Right lobe of liver (tissue), 4 donors: Measurements from ENCODE around the gene CLEC1B.

Source experiments
- POLR2A ChIP-seq: fragments of 450-650 bp; IDR thresholded peaks from one replicate; pipeline ENCODE4 v1.6.1; 2017; ENCODE audit warnings: antibody characterized with exemption, mild to moderate bottlenecking
- TF ChIP-seq, protein P1 (sequence below), 4 donors: fragments of 200-600 bp in 3 of 4; fragments of 450-650 bp in 1 of 4; IDR thresholded peaks; one replicate each; pipeline versions ENCODE4 v1.5.1 to v1.8.0; 2016 to 2022; ENCODE audit warnings: antibody characterized with exemption in 4 of 4, mild to moderate bottlenecking in 2 of 4
- donor health status: DM: no; HTN: no; CAD: no.
- donor health status: DM: no; HTN: no; CAD: no.
- donor health status: DM: no; HTN: yes; CAD: no.

DNA sequence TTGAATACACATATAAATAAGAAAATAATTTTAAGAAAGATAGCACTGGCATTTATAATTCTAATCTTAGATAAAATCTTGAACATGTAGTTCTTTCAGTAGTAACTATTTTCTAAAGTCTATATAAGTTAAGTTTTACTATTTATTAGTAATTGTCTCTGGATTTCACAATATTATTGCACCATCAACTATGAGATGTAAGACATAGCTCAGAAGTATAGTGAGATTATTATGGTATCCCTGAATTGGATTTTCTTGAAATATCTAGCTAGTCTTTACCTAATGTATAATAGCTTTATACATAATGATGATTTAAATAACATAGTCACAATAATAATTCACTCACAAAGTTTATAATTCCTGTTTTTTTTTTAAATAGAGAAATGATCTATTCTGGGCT is 21.0 kb downstream of the CLEC1B start:
- TF ChIP-seq, protein P1, sequence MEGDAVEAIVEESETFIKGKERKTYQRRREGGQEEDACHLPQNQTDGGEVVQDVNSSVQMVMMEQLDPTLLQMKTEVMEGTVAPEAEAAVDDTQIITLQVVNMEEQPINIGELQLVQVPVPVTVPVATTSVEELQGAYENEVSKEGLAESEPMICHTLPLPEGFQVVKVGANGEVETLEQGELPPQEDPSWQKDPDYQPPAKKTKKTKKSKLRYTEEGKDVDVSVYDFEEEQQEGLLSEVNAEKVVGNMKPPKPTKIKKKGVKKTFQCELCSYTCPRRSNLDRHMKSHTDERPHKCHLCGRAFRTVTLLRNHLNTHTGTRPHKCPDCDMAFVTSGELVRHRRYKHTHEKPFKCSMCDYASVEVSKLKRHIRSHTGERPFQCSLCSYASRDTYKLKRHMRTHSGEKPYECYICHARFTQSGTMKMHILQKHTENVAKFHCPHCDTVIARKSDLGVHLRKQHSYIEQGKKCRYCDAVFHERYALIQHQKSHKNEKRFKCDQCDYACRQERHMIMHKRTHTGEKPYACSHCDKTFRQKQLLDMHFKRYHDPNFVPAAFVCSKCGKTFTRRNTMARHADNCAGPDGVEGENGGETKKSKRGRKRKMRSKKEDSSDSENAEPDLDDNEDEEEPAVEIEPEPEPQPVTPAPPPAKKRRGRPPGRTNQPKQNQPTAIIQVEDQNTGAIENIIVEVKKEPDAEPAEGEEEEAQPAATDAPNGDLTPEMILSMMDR (IDR thresholded peaks at IDR 0.05): no peak
- TF ChIP-seq POLR2A: no peak
